Mesenchymal stem cell (in vitro differentiated cells and primary cell): ENCODE measurements around the gene ACTMAP.

Experiments used
- DNase-seq: peaks from one replicate; pipeline ENCODE4 v3.0.0-alpha.2; 2013
- H2AFZ ChIP-seq: one replicate; pipeline ENCODE4 v1.6.1; 2013; ENCODE audit warnings: low read depth, mild to moderate bottlenecking, control low read depth, inconsistent platforms, low read length, moderate library complexity
- H2AK5ac ChIP-seq: 2 replicates; pipeline ENCODE4 v1.6.1; 2013; ENCODE audit warnings: low read length, moderate library complexity, mild to moderate bottlenecking, inconsistent platforms; ENCODE audit not compliant: severe bottlenecking
- H2BK120ac ChIP-seq: one replicate; pipeline ENCODE4 v1.6.1; 2013; ENCODE audit warnings: low read depth, mild to moderate bottlenecking, inconsistent platforms, low read length, moderate library complexity
- H2BK12ac ChIP-seq, 2 experiments: one replicate each; pipeline ENCODE4 v1.6.1; 2013; ENCODE audit warnings: inconsistent platforms in 2 of 2, low read length in 2 of 2, mild to moderate bottlenecking in 2 of 2, moderate library complexity in 2 of 2, control low read depth in 1 of 2
- H2BK15ac ChIP-seq: one replicate; pipeline ENCODE4 v1.6.1; 2013; ENCODE audit warnings: mild to moderate bottlenecking, low read depth, inconsistent platforms; ENCODE audit not compliant: poor library complexity, severe bottlenecking
- H2BK5ac ChIP-seq: 2 replicates; pipeline ENCODE4 v1.6.1; 2013; ENCODE audit warnings: low read depth, mild to moderate bottlenecking, low read length, control low read depth, inconsistent platforms; ENCODE audit not compliant: poor library complexity, severe bottlenecking
- H3K14ac ChIP-seq, 2 experiments: one replicate each; pipeline ENCODE4 v1.6.1; 2013; ENCODE audit warnings: inconsistent platforms in 2 of 2, low read length in 2 of 2, control low read depth in 1 of 2, mild to moderate bottlenecking in 1 of 2, moderate library complexity in 1 of 2
- H3K18ac ChIP-seq, 2 experiments: one replicate each; pipeline ENCODE4 v1.6.1; 2013; ENCODE audit warnings: inconsistent platforms in 2 of 2, low read length in 2 of 2, control low read depth in 1 of 2, low read depth in 1 of 2, mild to moderate bottlenecking in 1 of 2
- H3K23ac ChIP-seq, 2 experiments: one replicate each; pipeline ENCODE4 v1.6.1; 2013; ENCODE audit warnings: inconsistent platforms in 2 of 2, low read length in 2 of 2, mild to moderate bottlenecking in 2 of 2, moderate library complexity in 2 of 2, control low read depth in 1 of 2
- H3K27ac ChIP-seq: 2 replicates; pipeline ENCODE4 v1.5.1; 2013; ENCODE audit warnings: mild to moderate bottlenecking, moderate library complexity, low read length, control low read depth, inconsistent platforms; ENCODE audit not compliant: poor library complexity, severe bottlenecking
- H3K27me3 ChIP-seq, 2 experiments: 2 replicates each; pipeline versions ENCODE4 v1.6.1 to v1.7.0; 2013; ENCODE audit warnings: low read length in 2 of 2, mild to moderate bottlenecking in 2 of 2, moderate library complexity in 2 of 2, control low read depth in 1 of 2, inconsistent platforms in 1 of 2; ENCODE audit not compliant: control insufficient read depth in 1 of 2, insufficient read depth in 1 of 2
- H3K36me3 ChIP-seq, 2 experiments: 2 replicates each; pipeline versions ENCODE4 v1.6.1 to v1.7.0; 2013; ENCODE audit warnings: low read length in 2 of 2, control low read depth in 1 of 2, inconsistent platforms in 1 of 2, low read depth in 1 of 2, mild to moderate bottlenecking in 1 of 2; ENCODE audit not compliant: insufficient read depth in 2 of 2, control insufficient read depth in 1 of 2
- H3K4ac ChIP-seq, 2 experiments: one replicate each; pipeline ENCODE4 v1.6.1; 2013; ENCODE audit warnings: inconsistent platforms in 2 of 2, low read length in 2 of 2, mild to moderate bottlenecking in 2 of 2, moderate library complexity in 2 of 2, control low read depth in 1 of 2, low read depth in 1 of 2
- H3K4me1 ChIP-seq: 2 replicates; pipeline ENCODE4 v1.6.1; 2013; ENCODE audit warnings: low read depth, low read length, control low read depth; ENCODE audit not compliant: control insufficient read depth, insufficient read depth
- H3K4me2 ChIP-seq: 2 replicates; pipeline ENCODE4 v1.6.1; 2013; ENCODE audit warnings: low read length, mild to moderate bottlenecking, inconsistent platforms; ENCODE audit not compliant: poor library complexity, severe bottlenecking
- H3K4me3 ChIP-seq, 2 experiments: 2 replicates each; pipeline versions ENCODE4 v1.5.1 to v1.7.0; 2013; ENCODE audit warnings: low read length in 2 of 2, mild to moderate bottlenecking in 2 of 2, control low read depth in 1 of 2, low read depth in 1 of 2; ENCODE audit not compliant: insufficient read depth in 1 of 2
- H3K79me1 ChIP-seq: replicated peaks from 2 replicates; pipeline ENCODE4 v1.6.1; 2013; ENCODE audit warnings: mild to moderate bottlenecking, control low read depth, low read length, inconsistent platforms; ENCODE audit not compliant: poor library complexity, severe bottlenecking
- H3K9ac ChIP-seq: 2 replicates; pipeline ENCODE4 v1.7.0; 2013; ENCODE audit warnings: mild to moderate bottlenecking, low read length, moderate library complexity
- H3K9me3 ChIP-seq: 2 replicates; pipeline ENCODE4 v1.7.0; 2013; ENCODE audit warnings: mild to moderate bottlenecking, low read length; ENCODE audit not compliant: control insufficient read depth
- H4K8ac ChIP-seq: one replicate; pipeline ENCODE4 v1.6.1; 2013; ENCODE audit warnings: inconsistent platforms, mild to moderate bottlenecking, low read length, moderate library complexity
- H4K91ac ChIP-seq: one replicate; pipeline ENCODE4 v1.6.1; 2013; ENCODE audit warnings: mild to moderate bottlenecking, low read length, inconsistent platforms
- WGBS: methylation state at CpG from one replicate; pipeline ENCODE4 v1.1.7; 2013; ENCODE audit warnings: mixed read lengths; 5-methylcytosine and 5-hydroxymethylcytosine counted together

Gene ACTMAP

DNA sequence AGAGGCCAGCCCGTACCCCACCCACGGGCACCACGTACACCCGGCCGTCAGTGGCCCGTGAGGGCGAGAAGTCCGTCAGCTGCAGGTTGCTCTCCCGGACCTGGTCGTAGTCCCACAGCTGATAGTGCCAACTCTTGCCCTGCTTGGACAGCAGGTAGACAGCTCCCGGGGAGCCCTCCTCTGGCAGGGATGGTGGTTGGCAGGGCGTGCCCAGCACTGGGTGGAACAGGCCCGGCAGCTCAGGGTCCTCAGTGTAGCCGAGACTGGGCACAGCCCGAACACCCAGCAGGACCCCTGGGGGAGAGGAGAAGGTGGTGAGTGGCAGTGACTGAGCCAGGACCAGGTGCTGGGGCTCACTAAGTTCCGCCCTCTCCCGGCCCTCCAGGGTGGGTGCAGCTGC lies 7.8 kb downstream of the ACTMAP start:
- H3K9me3 ChIP-seq = no peaks in the 10 kb centered on the region
- H3K4ac ChIP-seq = no peak overlapping the region
- no peak overlapping the region for H3K14ac ChIP-seq
- no peak for DNase-seq
- H3K27me3 ChIP-seq = no peaks in the 10 kb centered on the region
- H3K79me1 ChIP-seq = peaks cover 4% of the 10 kb centered on the region
- no peak overlapping the region for H3K18ac ChIP-seq
- H3K23ac ChIP-seq = no peak overlapping the region
- no peak overlapping the region for H4K91ac ChIP-seq
- H2AK5ac ChIP-seq = no peak overlapping the region
- H2BK12ac ChIP-seq = peak overlapping the region in 1 of 2 experiments; percentile 15
- no peak overlapping the region for H3K4me2 ChIP-seq
- no peak overlapping the region for H2BK5ac ChIP-seq
- H4K8ac ChIP-seq = no peak overlapping the region
- no peak overlapping the region for H3K27ac ChIP-seq
- peaks cover 33 to 41% of the 10 kb centered on the region in 2 experiments for H3K36me3 ChIP-seq
- H2AFZ ChIP-seq = no peak overlapping the region
- no peak overlapping the region for H3K4me3 ChIP-seq
- no peak overlapping the region for H2BK120ac ChIP-seq
- WGBS = 96% methylated on average over 17 of the region's 17 CpGs
- no peak overlapping the region for H2BK15ac ChIP-seq
- H3K9ac ChIP-seq = no peak overlapping the region
- H3K4me1 ChIP-seq = peaks cover 19% of the 10 kb centered on the region

- no peak overlapping the region for H3K23ac ChIP-seq
- H2BK120ac ChIP-seq = no peak overlapping the region
- H3K4me3 ChIP-seq = no peak overlapping the region
- H4K8ac ChIP-seq = no peak overlapping the region
- peak overlapping the region; percentile 95 for H3K9ac ChIP-seq
- H3K27ac ChIP-seq = no peak overlapping the region
- H3K79me1 ChIP-seq = peaks cover 4% of the 10 kb centered on the region
- peaks cover 40 to 49% of the 10 kb centered on the region in 2 experiments for H3K36me3 ChIP-seq
- no peak overlapping the region for H2BK15ac ChIP-seq
- no peaks in the 10 kb centered on the region for H3K27me3 ChIP-seq
- peak overlapping the region in 1 of 2 experiments; percentile 15 for H2BK12ac ChIP-seq
- no peak overlapping the region for H4K91ac ChIP-seq
- no peaks in the 10 kb centered on the region for H3K9me3 ChIP-seq
- no peak for DNase-seq
- no peak overlapping the region for H2AK5ac ChIP-seq
- no peak overlapping the region for H3K4ac ChIP-seq
- H2AFZ ChIP-seq = no peak overlapping the region
- H3K4me1 ChIP-seq = peaks cover 19% of the 10 kb centered on the region
- no peak overlapping the region for H3K4me2 ChIP-seq
- WGBS = 89% methylated on average over 10 of the region's 10 CpGs
- no peak overlapping the region for H3K14ac ChIP-seq
- H3K18ac ChIP-seq = no peak overlapping the region
- no peak overlapping the region for H2BK5ac ChIP-seq
Observed at GRCh38 chr19:40741527-40742390, 8.5 kb downstream of the ACTMAP start.

DNA sequence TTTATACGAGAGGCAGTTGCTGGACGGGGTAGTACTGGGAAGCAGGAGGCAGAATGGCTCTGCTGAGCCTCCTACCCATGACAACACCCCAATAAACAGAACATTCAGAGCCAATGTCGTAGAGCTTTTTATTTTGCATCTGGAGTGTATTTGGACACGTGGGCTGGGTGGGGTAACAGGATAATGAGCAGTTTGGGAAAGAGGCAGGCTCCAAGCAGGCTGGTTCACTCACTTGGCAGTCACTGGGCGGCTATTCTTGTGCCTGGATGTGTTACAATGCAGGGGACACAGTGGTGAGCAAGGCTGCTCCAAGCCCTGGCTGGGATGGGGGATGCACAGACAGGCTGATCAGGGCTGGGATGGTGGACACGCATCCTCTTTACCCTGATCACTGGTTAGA lies 9.5 kb downstream of the ACTMAP start:
- Histone ChIP-seq H2BK120ac (no peak overlapping the region), H3K4me3 (peak overlapping the region in 1 of 2 experiments; percentile 67), H3K18ac (no peak overlapping the region), H3K14ac (no peak overlapping the region), H2BK15ac (peak overlapping the region; percentile 31), H3K27me3 (no peaks in the 10 kb centered on the region), H3K4ac (no peak overlapping the region), H3K4me1 (peaks cover 17% of the 10 kb centered on the region), H2AFZ (no peak overlapping the region), H4K91ac (no peak overlapping the region), H2AK5ac (no peak overlapping the region), H3K79me1 (peaks cover 4% of the 10 kb centered on the region), H3K4me2 (no peak overlapping the region), H3K27ac (no peak overlapping the region), H3K36me3 (peaks cover 42 to 58% of the 10 kb centered on the region in 2 experiments), H3K9ac (peak overlapping the region; percentile 95), H3K9me3 (no peaks in the 10 kb centered on the region), H4K8ac (no peak overlapping the region), H2BK5ac (no peak overlapping the region), H3K23ac (no peak overlapping the region), H2BK12ac (no peak overlapping the region)
- no peak for DNase-seq
- WGBS = 87% methylated on average over 4 of the region's 6 CpGs

- Histone ChIP-seq H3K36me3 (peaks cover 48 to 64% of the 10 kb centered on the region in 2 experiments), H3K14ac (no peak overlapping the region), H2AK5ac (no peak overlapping the region), H3K4me3 (peak overlapping the region in 1 of 2 experiments; percentile 67), H3K18ac (no peak overlapping the region), H2BK12ac (no peak overlapping the region), H2BK5ac (no peak overlapping the region), H3K9me3 (no peaks in the 10 kb centered on the region), H3K23ac (no peak overlapping the region), H3K4me1 (peaks cover 14% of the 10 kb centered on the region), H3K4me2 (no peak overlapping the region), H4K8ac (no peak overlapping the region), H4K91ac (peak overlapping the region; percentile 10), H2BK120ac (no peak overlapping the region), H3K4ac (no peak overlapping the region), H3K79me1 (peaks cover 4% of the 10 kb centered on the region), H3K27me3 (no peaks in the 10 kb centered on the region), H3K27ac (no peak overlapping the region), H2AFZ (no peak overlapping the region), H2BK15ac (no peak overlapping the region), H3K9ac (peak overlapping the region; percentile 95)
- 82% methylated on average over 16 of the region's 16 CpGs for WGBS
- no peak for DNase-seq
Observed at GRCh38 chr19:40739871-40740703, 10.2 kb downstream of the ACTMAP start.
